Upper lobe of right lung (tissue), 1 donor: Measurements from ENCODE around the gene SPATA33. TPM values are rescaled to one million over a fixed set of nuclear protein-coding genes. Genes with fewer than 3 reads are reported as not detected.

Source experiments
- ATAC-seq: fragments of 200-7000 bp; cut with Tn5 transposase; one replicate; pipeline ENCODE4 v1.9.1; 2020; ENCODE audit warnings: mild to moderate bottlenecking, moderate library complexity
- DNase-seq: peaks from one replicate; pipeline ENCODE4 v3.0.0-alpha.2; 2020
- H3K27ac ChIP-seq: fragments of 200-600 bp; one replicate; pipeline ENCODE4 v1.8.0; 2022
- H3K27me3 ChIP-seq: fragments of 200-600 bp; one replicate; pipeline ENCODE4 v1.8.0; 2022; ENCODE audit warnings: mild to moderate bottlenecking
- H3K36me3 ChIP-seq: fragments of 200-600 bp; one replicate; pipeline ENCODE4 v1.8.0; 2022
- H3K4me1 ChIP-seq: fragments of 200-600 bp; one replicate; pipeline ENCODE4 v1.8.0; 2022
- H3K4me3 ChIP-seq: fragments of 200-600 bp; one replicate; pipeline ENCODE4 v1.8.0; 2022; ENCODE audit warnings: mild to moderate bottlenecking
- H3K9me3 ChIP-seq: fragments of 200-600 bp; one replicate; pipeline ENCODE4 v1.8.0; 2022
- CTCF ChIP-seq: fragments of 200-600 bp; IDR thresholded peaks from one replicate; pipeline ENCODE4 v1.8.0; 2022; ENCODE audit warnings: antibody characterized with exemption
- intact Hi-C: fragments of 100-400 bp; cut with DNase I; formaldehyde crosslinking; loops from one replicate; pipeline ENCODE4 v1.11.0; 2022
- total RNA-seq: library from RNA; stranded (reverse); fragmentation: NEBNext Ultra II Directional; extraction: Animal tissue kit (Norgen Biotek cat#: 25700); gene quantifications from one replicate; pipeline ENCODE4 v1.2.1, GENCODE V29; 2021
- donor health status: DM: no; HTN: yes; CAD: no; lungs with severe emphysema.

SPATA33 gene
- total RNA-seq, 1 donor from 2014 or later = 8.1 TPM

GRCh38 chr16:89653656-89654295 is 3.9 kb upstream of the SPATA33 start:
- Histone ChIP-seq H3K36me3 (peaks cover 7% of the 10 kb centered on the region), H3K27me3 (no peaks in the 10 kb centered on the region), H3K27ac (no peak overlapping the region), H3K4me3 (no peak overlapping the region), H3K9me3 (no peaks in the 10 kb centered on the region), H3K4me1 (peaks cover 16% of the 10 kb centered on the region)
- intact Hi-C loops = no loop called here
- no peak for ATAC-seq
- DNase-seq = no peak
- TF ChIP-seq CTCF = no peak

GRCh38 chr16:89655062-89655643 is 2.5 kb upstream of the SPATA33 start:
- H3K36me3 ChIP-seq = peaks cover 7% of the 10 kb centered on the region
- DNase-seq (no peak), ATAC-seq (no peak)
- no peak overlapping the region for H3K27ac ChIP-seq
- intact Hi-C loops = no loop called here
- peaks cover 25% of the 10 kb centered on the region for H3K4me1 ChIP-seq
- no peak overlapping the region for H3K4me3 ChIP-seq
- H3K27me3 ChIP-seq = no peaks in the 10 kb centered on the region
- no peaks in the 10 kb centered on the region for H3K9me3 ChIP-seq
- TF ChIP-seq CTCF = no peak

DNA sequence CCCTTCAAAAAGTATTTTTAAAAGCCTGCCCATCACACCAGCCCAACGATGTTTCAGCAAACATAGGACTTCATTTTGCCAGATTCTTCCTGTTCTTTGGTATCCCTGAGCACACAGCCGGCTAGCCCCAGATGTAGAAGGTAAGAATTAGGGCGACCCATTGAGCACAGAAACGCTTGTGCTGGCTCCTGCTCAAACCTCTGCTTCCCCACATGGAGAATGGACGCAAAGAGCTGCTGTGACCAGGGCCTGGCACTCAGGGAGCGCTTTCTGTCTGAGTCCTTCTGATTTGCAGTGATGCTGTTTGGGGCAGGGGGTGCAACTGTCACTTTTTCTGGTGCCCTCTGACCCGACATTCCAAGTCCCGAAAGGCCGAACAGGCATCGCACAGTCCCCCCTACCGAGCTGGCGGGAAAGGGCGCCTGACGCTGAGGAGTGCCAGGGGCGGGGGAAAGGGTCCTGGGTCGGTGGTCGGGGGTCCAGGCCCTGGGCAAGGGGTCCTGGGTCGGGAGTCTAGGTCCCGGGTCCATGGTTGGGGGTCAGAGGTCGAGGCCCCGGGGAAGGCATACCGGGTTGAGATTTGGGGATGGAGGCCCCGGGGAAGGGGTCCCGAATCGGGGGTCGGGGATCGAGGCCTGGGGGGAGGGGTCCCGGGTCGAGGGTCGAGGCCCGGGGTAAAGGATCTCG is 1.1 kb upstream of the SPATA33 start:
- H3K4me3 ChIP-seq = peak overlapping the region; percentile 97
- ATAC-seq (no peak), DNase-seq (no peak)
- intact Hi-C loops = no loop called here
- H3K4me1 ChIP-seq = peaks cover 25% of the 10 kb centered on the region
- H3K9me3 ChIP-seq = no peaks in the 10 kb centered on the region
- peak overlapping the region; percentile 88 for H3K27ac ChIP-seq
- peaks cover 15% of the 10 kb centered on the region for H3K36me3 ChIP-seq
- no peak for TF ChIP-seq CTCF
- no peaks in the 10 kb centered on the region for H3K27me3 ChIP-seq

DNA sequence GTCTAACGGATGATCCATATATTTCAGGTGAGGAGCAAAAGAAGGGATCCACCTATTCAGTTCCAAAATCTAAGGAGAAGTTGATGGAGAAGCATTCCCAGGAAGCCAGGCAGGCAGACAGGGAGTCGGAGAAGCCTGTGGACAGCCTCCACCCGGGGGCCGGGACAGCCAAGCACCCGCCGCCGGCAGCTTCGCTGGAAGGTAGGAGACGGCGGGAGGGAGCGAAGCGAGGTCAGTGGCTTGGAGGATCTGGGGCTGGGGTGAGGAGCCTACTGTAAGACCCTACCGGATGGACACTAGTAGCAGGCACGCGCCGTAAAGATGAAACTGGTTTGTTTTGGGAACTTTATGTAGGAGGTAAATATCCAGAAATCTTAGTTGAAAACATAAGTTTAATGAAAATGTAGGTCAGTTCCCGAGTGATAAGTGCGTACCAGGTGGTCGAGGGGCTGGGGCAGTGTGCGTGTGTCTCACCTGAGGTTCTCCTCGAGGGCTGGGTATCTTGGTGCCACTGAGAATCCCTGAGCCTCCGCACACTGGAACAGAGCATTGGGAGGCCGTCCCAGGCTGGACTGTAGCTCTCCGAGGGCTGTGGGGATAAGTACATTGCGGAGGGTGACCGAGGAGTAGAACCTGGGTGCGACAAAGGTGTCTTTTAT is 714 bp downstream of the SPATA33 start:
- H3K36me3 ChIP-seq = peaks cover 17% of the 10 kb centered on the region
- ATAC-seq = peak; percentile 2
- intact Hi-C loops = no loop called here
- H3K4me3 ChIP-seq = peak overlapping the region; percentile 97
- no peaks in the 10 kb centered on the region for H3K9me3 ChIP-seq
- no peak for TF ChIP-seq CTCF
- peaks cover 25% of the 10 kb centered on the region for H3K4me1 ChIP-seq
- H3K27ac ChIP-seq = peak overlapping the region; percentile 88
- H3K27me3 ChIP-seq = no peaks in the 10 kb centered on the region
- DNase-seq = no peak

DNA sequence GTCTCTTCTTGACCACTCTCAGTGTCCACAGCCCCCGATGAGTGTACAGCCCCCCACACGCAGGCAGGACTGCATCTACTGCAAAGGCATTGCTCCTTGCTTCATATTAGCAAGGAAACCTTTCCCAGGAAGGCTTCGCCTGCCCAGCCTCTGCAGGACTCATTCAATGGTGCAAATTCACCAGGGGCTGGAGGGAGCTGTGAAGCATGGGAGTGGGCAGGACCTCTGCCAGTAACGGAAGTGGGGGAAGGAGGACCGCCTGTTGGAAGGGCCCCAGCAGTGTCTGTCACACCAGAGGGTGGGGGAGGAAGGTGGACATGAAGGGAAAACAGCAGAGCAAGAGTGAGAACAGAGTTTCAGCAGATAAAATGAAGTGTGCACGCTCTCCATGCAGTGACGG is 2.5 kb downstream of the SPATA33 start:
- Histone ChIP-seq H3K9me3 (no peaks in the 10 kb centered on the region), H3K27me3 (no peaks in the 10 kb centered on the region), H3K27ac (no peak overlapping the region), H3K36me3 (peaks cover 20% of the 10 kb centered on the region), H3K4me1 (peaks cover 25% of the 10 kb centered on the region), H3K4me3 (no peak overlapping the region)
- DNase-seq = no peak
- intact Hi-C loops = no loop called here
- TF ChIP-seq CTCF = no peak
- no peak for ATAC-seq
